GM12891 (cell line): Measurements from ENCODE around the gene RHCG.
"Not testable (repeated sequence)": the region's sequence is repeated elsewhere in the genome, so short reads cannot be mapped to it uniquely, and the experiment has no call there.

ENCODE experiments used
- DNase-seq: peaks from one replicate; pipeline ENCODE4 v3.0.0; 2011; ENCODE audit warnings: low spot score; ENCODE audit not compliant: insufficient read length
- FAIRE-seq: peaks from 2 replicates; lab custom pipeline; 2011; peaks lifted over from hg19 to GRCh38; lab: Jason Lieb, UNC
- PAX5 ChIP-seq: IDR thresholded peaks from 2 replicates; pipeline ENCODE4 v1.6.1; 2011; ENCODE audit warnings: low read length, moderate library complexity, mild to moderate bottlenecking; ENCODE audit not compliant: insufficient read depth, severe bottlenecking
- POLR2A ChIP-seq: IDR thresholded peaks from 2 replicates; pipeline ENCODE4 v1.6.1; 2011; ENCODE audit warnings: low read depth, low read length, control low read depth
- POLR2AphosphoS5 ChIP-seq: IDR thresholded peaks from 2 replicates; pipeline ENCODE4 v1.6.1; 2011; ENCODE audit warnings: low read depth, low read length, control low read depth
- POU2F2 ChIP-seq: IDR thresholded peaks from 2 replicates; pipeline ENCODE4 v1.6.1; 2011; ENCODE audit warnings: low read depth, mild to moderate bottlenecking, control low read depth, low read length, moderate library complexity
- SPI1 ChIP-seq: IDR thresholded peaks from 2 replicates; pipeline ENCODE4 v1.6.1; 2011; ENCODE audit warnings: low read depth, low read length, control low read depth
- TAF1 ChIP-seq: IDR thresholded peaks from 2 replicates; pipeline ENCODE4 v1.6.1; 2011; ENCODE audit warnings: low read depth, low read length, control low read depth

RHCG gene

DNA sequence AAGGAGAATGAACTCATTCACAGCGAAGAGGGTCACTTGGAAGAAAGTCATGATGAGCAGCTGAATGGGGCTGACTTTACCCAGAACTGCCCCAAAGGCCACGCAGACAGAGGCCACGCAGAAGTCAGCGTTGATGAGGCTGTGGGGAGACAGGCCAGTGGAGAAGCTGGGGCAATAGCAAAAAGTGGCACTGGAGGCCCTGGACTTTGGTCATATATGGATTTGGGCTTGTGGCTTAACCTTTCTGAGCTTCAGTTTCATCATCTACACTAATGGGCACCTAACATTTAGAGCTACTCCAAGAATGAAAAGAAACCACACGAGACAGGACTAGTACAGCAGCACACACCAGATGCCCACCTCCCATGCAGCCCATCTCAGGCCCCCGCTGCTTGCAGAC, 13.3 kb downstream of the RHCG start:
- DNase-seq = no peak
- no peak for TF ChIP-seq POU2F2
- TF ChIP-seq SPI1 = no peak
- TF ChIP-seq POLR2AphosphoS5 = no peak
- no peak for TF ChIP-seq PAX5
- TF ChIP-seq POLR2A = no peak
- no peak for TF ChIP-seq TAF1
- FAIRE-seq = no peak

DNA sequence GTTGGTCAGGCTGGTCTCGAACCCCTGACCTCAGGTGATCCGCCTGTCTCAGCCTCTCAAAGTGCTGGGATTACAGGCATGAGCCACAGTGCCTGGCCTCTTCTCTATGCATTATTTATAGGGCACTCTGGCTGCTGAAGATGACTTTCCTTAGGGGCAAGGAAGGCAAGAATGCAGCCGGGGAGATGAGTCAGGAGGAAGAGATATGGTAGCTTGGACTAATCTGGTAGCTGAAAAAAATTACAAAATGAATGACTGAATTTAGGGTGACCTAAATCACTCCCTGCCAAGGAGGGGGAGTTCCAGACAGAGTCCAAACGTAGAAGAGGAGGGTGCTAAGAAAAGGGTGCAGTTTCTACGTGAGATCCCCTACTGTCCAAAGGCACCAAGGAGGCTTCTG, 14.2 kb downstream of the RHCG start:
- TF ChIP-seq TAF1 (no peak), POU2F2 (no peak), SPI1 (no peak), POLR2AphosphoS5 (no peak), PAX5 (no peak), POLR2A (no peak)
- FAIRE-seq = no peak
- DNase-seq = no peak

DNA sequence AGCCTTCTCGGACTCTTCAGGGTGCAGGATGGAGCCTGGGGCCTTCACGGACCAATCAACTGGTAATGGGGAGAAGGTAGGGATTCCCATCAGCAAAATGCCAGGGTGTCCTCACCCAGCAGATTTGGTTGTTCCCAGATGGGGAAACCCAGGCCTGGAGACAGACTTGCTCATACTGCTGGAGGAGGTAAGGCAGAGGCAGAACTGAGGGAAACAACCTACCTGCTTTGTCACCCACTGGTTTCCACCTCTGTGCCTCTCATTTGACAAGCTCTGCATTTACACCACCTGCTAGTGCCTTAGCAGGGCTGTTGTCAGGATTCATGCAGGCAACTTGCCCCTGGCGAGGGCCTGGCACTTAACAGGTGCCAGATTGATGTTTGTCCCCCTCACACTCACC, 15.9 kb downstream of the RHCG start:
- no peak for DNase-seq
- no peak for FAIRE-seq
- TF ChIP-seq SPI1 = no peak
- TF ChIP-seq PAX5 = no peak
- TF ChIP-seq POLR2AphosphoS5 = no peak
- no peak for TF ChIP-seq POLR2A
- TF ChIP-seq TAF1 = no peak
- no peak for TF ChIP-seq POU2F2

DNA sequence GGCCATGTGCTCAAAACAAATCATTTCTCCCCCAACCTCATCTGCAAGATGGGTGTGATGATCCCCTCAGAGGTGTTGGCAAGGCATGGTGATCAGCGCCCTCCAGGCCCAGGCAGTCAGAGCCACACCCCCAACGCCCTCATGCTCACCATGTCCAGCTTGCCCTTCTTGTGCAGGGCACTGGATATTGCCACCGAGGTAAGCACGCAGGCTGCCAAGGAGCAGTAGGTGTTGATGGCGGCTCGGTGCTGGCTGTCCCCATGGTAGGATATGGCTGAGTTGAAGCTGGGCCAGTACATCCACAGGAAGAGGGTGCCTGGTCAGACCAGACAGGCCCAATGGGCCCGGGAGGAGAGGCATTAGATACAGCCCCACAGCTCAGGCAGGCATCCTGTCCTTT, 17.2 kb downstream of the RHCG start:
- TF ChIP-seq PAX5 (no peak), POLR2A (no peak), SPI1 (no peak), POLR2AphosphoS5 (no peak), POU2F2 (no peak), TAF1 (no peak)
- FAIRE-seq (no peak), DNase-seq (no peak)

DNA sequence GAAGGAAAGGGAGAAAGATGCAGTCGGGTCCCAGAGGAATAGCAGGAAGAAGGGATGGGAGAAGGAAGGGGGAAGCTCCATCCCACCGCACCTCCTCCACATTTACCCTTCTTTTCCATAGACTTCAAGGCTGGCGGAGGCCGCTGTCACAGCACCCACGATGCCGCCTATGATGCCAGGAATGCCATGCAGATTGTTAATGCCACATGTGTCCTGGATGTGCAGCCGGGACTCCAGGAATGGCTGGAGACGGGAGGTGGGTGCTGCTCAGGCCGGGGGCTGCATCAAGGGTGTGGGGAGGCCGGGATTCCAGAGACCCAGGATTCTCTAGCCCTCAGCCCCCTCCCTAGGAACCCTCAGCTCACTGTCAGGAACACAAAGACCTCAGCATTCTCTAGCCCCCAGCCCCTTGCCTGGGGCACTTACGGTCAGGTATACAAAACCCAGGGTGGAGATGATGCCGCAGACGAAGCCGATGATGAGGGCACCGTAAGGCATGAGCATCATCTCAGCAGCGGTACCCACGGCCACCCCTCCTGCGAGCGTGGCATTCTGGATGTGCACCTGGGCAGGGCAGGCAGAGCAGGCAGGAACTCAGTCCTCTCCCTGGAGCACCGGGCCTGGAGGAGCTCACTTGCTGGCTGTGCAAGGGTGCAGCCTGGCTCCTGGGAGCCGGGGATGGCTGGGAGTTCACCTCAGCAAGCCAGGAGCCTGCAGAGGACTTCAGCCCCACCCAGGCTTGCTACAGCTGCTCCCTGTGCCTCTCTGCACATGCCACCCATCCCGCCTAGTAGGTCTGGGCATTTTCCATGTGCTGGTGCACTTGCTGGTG, 18.8 kb downstream of the RHCG start:
- TF ChIP-seq POLR2AphosphoS5 = no peak
- no peak for TF ChIP-seq TAF1
- FAIRE-seq (no peak), DNase-seq (no peak)

DNA sequence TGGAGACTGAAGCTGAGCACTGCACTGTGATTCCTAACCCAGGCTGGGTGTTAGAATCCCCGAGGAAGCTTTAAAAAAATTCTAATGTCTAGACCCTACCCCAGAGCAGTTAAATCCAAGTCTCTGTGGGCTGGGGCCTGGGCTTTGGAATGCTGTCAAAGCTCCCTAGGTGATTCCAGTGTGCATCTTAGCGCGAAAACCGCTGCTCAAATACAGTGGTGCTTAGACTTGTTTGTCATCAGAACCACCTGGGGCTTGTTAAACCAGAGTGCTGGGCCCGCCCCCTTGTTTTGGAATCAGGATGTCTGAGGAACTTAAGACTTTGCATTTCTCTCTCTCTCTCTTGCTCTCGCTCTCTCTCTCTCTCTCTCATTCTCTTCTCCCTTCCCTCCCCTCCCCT, 20.7 kb downstream of the RHCG start:
- FAIRE-seq = no peak
- TF ChIP-seq POU2F2 (no peak), PAX5 (no peak), POLR2AphosphoS5 (no peak), TAF1 (no peak), POLR2A (no peak), SPI1 (no peak)

DNA sequence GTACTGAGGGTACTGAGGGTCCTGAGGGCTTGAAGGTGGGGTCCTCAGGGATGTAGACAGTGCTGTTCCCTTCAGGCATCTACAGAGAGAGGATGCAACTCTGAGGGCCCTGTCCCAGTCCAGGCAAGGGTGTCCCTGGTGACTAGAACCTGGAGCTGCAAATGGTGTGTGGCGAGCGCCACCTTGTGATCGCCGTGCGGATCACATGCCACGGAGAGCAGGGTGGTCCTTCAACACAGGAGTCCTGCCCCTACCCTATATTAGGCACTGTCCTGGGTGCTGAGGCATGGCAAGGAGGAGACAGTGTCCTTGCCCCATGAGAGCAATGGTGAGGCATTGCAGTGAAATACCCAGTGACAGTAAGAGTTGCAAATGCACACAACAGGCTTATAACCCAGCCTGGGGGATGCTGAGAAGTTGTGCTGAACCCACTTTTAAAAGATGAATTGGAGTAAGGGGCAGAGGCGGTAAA, 23.6 kb downstream of the RHCG start:
- FAIRE-seq (peak; percentile 97), DNase-seq (peak; percentile 72)
- TF ChIP-seq POLR2A (no peak), POLR2AphosphoS5 (no peak), SPI1 (no peak), TAF1 (no peak), POU2F2 (no peak), PAX5 (no peak)

More for the DNA sequence above, 20.7 kb downstream of the RHCG start:
- no peak for DNase-seq

DNA sequence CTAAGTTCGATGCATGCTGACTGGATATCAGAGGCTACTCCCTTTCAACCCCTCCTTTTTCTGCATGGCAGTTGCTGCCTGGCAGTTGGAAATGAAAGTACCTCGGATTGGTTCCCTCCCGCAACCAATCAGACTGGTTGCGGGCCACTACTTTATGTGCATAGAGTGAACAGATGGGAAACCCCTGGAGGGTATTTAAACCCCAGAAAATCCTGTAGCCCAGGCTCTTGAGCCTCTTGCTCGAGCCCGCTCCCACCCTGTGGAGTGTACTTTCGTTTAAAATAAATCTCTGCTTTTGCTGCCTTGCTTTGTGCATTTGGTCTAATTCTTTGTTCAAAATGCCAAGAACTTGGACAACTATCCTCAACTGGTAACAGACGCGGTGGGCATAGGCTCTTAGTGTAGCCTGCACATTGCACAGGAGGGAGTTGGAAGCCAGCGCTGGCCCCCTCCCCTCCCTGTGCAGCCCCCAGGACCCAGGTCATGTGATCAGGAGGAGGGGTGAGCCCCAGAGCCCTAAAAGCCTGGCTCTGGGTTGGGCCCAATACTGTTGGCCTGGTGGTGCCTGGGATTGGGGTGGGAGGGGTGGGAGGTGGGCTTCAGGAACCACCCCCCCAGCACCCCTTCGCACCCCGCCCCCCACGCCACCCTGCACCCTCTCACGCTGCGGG, 26.8 kb downstream of the RHCG start:
- TF ChIP-seq SPI1 = no peak
- no peak for TF ChIP-seq POU2F2
- no peak for TF ChIP-seq PAX5
- no peak for TF ChIP-seq POLR2A
- FAIRE-seq (no peak), DNase-seq (no peak)

DNA sequence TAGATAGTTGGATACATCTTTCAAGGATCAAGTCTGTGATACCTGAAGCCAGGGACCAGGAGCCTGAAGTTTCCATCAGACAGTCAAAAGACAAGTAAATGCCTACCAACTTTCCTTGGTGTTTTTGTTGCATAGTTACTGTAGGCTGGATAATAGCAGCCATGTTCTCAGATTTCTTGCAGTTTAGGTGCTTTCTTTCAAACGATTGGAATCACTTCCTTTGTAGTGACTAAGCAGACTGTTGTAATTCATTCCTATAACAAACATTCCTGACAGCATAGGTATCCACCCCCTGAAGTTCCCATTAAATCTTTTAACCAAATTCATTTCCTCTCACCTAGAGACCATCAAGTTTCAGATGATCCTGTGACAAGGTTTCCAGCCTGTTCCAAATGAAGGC, 27.6 kb downstream of the RHCG start:
- not testable (repeated sequence) for DNase-seq, FAIRE-seq

DNA sequence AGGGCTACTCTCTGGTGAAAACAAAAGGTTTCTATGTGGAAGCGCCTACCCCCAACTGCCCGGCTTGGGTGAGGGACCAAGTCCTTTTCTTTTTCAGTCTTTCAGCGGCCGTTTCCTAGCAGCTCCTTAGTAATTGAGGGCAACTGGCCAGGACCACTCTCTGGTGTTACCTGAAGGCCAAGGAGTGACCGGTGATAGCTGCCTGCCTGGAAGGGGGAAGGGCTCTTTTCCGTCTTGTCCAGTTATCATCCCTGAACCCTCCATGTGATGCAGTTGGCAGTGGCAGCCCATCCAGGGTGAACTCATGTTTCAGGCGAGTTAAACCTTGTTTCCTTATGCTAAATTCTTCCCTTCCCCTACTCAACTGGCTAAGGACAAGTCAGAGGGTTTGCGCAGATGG, 33.3 kb downstream of the RHCG start:
- no peak for FAIRE-seq
- DNase-seq = no peak
- TF ChIP-seq PAX5 = no peak
- no peak for TF ChIP-seq TAF1
- no peak for TF ChIP-seq POU2F2
- TF ChIP-seq SPI1 = no peak
- no peak for TF ChIP-seq POLR2A
